Progenitor cell of endocrine pancreas (in vitro differentiated cells): Measurements from ENCODE around the gene NMT1. TPM values are rescaled to one million over a fixed set of nuclear protein-coding genes. Genes with fewer than 3 reads are reported as not detected.
A peak's percentile ranks its signal among the peaks of the same experiment; 100 is the strongest.

Source experiments
- DNase-seq: peaks from one replicate; pipeline ENCODE4 v3.0.0; 2021; ENCODE audit warnings: low spot score; ENCODE audit not compliant: unreplicated experiment
- H3K27ac Mint-ChIP-seq: 2 replicates; pipeline ENCODE4 v1.8.0; 2021; ENCODE audit warnings: mild to moderate bottlenecking, moderate library complexity, mixed read lengths
- H3K27me3 Mint-ChIP-seq: 2 replicates; pipeline ENCODE4 v1.8.0; 2021; ENCODE audit warnings: mixed read lengths
- H3K36me3 Mint-ChIP-seq: 2 replicates; pipeline ENCODE4 v1.8.0; 2022; ENCODE audit warnings: mixed read lengths; ENCODE audit not compliant: insufficient read depth
- H3K4me1 Mint-ChIP-seq: 2 replicates; pipeline ENCODE4 v1.8.0; 2021; ENCODE audit warnings: low read depth, mixed read lengths
- H3K4me3 Mint-ChIP-seq: 2 replicates; pipeline ENCODE4 v1.8.0; 2021; ENCODE audit warnings: low read depth, mild to moderate bottlenecking, moderate library complexity, mixed read lengths
- H3K9me3 Mint-ChIP-seq: 2 replicates; pipeline ENCODE4 v1.8.0; 2021; ENCODE audit warnings: low read depth, mixed read lengths
- total RNA-seq: library from RNA; stranded (reverse); gene quantifications from 2 replicates; pipeline ENCODE4 v1.2.1, GENCODE V29; 2021
- TF ChIP-seq, protein P1 (sequence below): fragments of 200-600 bp; sonication (generic); IDR thresholded peaks from one replicate; pipeline ENCODE4 v1.5.0; 2021; ENCODE audit warnings: antibody characterized with exemption, mild to moderate bottlenecking; ENCODE audit not compliant: unreplicated experiment

Gene NMT1
- total RNA-seq, 1 donor from 2014 or later, result 97.4 TPM

DNA sequence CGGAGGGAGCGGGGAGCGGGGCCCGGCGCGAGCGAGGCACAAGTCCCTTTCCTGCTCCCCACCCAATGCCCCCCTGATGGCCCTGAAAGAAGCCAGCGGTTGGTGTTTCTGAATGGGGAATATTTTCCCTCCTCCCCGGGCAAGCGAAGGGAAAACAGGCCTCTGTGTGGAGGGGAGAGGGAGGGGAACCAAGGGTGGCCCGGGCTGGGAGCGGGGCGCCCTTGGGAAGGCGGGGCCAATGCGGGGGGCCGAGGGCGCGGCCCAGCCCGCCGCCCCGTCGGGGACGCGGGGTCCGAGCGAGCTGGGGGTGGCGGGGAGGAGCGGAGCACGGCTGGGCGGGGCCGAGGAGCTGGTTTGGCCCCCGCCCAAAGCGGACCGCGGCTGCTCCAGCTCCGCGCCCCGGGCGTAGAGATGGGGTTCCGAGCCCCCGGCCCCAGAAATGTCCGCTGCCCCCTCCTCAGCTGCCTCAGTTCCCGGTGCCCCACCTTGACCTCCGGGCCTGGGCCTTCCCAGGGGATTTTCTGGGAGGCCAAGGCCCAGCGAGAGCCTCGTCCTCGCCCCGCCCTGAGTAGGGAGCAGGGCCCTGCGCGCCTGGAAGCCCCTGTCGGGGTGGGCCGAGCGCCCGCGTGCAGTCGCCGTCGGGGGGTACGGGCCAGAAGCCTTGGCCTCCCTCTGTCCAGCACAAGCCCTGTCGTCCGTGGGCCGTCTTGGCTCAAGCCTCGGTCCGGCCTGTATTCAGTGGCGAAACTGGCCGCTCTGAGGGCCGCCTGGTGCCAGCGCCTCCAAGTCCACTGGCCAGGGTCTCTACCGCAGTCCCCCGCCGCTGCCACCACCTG is 83.3 kb downstream of the NMT1 start:
- TF ChIP-seq, protein P1, sequence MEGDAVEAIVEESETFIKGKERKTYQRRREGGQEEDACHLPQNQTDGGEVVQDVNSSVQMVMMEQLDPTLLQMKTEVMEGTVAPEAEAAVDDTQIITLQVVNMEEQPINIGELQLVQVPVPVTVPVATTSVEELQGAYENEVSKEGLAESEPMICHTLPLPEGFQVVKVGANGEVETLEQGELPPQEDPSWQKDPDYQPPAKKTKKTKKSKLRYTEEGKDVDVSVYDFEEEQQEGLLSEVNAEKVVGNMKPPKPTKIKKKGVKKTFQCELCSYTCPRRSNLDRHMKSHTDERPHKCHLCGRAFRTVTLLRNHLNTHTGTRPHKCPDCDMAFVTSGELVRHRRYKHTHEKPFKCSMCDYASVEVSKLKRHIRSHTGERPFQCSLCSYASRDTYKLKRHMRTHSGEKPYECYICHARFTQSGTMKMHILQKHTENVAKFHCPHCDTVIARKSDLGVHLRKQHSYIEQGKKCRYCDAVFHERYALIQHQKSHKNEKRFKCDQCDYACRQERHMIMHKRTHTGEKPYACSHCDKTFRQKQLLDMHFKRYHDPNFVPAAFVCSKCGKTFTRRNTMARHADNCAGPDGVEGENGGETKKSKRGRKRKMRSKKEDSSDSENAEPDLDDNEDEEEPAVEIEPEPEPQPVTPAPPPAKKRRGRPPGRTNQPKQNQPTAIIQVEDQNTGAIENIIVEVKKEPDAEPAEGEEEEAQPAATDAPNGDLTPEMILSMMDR, result no peak
- Mint-ChIP-seq H3K9me3 (no peaks in the 10 kb centered on the region), H3K4me3 (peak overlapping the region; percentile 57), H3K27ac (peak overlapping the region; percentile 49), H3K27me3 (no peaks in the 10 kb centered on the region), H3K36me3 (peaks cover 3% of the 10 kb centered on the region), H3K4me1 (peaks cover 8% of the 10 kb centered on the region)
- no peak for DNase-seq

GRCh38 chr17:45145035-45145389 is 83.9 kb downstream of the NMT1 start:
- peaks cover 3% of the 10 kb centered on the region for H3K36me3 Mint-ChIP-seq
- no peaks in the 10 kb centered on the region for H3K27me3 Mint-ChIP-seq
- peaks cover 12% of the 10 kb centered on the region for H3K4me1 Mint-ChIP-seq
- TF ChIP-seq, protein P1, result no peak
- DNase-seq, result no peak
- peak overlapping the region; percentile 45 for H3K27ac Mint-ChIP-seq
- no peak overlapping the region for H3K4me3 Mint-ChIP-seq
- no peaks in the 10 kb centered on the region for H3K9me3 Mint-ChIP-seq

DNA sequence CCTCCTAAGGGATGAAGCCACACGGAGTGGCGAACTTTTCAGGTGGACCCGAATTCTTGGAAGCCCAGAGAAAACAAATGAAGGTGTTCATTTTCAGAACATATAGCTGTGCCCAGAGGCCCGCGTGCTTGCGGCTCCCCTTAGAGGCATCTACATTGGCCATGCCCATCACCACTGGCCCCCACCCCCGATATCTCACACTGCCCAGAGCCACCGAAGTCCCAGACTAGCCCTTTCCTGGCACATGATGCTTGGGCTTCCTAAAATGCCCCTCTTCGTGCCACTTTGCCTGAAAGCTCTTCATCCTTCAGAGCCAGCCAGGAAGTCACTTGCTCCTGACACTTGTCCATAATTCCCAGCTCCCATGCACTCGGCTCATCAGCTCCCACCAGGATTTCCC is 85.0 kb downstream of the NMT1 start:
- H3K36me3 Mint-ChIP-seq, result peaks cover under 1% of the 10 kb centered on the region
- TF ChIP-seq, protein P1, result no peak
- peak overlapping the region; percentile 100 for H3K27ac Mint-ChIP-seq

GRCh38 chr17:45146592-45146889 is 85.4 kb downstream of the NMT1 start:
- H3K9me3 Mint-ChIP-seq, result no peaks in the 10 kb centered on the region
- H3K4me3 Mint-ChIP-seq, result peak overlapping the region; percentile 99
- H3K27me3 Mint-ChIP-seq, result no peaks in the 10 kb centered on the region
- H3K27ac Mint-ChIP-seq, result peak overlapping the region; percentile 100
- H3K4me1 Mint-ChIP-seq, result peaks cover 23% of the 10 kb centered on the region
- no peak for DNase-seq
- TF ChIP-seq, protein P1, result no peak
- H3K36me3 Mint-ChIP-seq, result no peaks in the 10 kb centered on the region

More for the DNA sequence above, 85.0 kb downstream of the NMT1 start:
- H3K4me3 Mint-ChIP-seq, result peak overlapping the region; percentile 99
- no peak for DNase-seq
- no peaks in the 10 kb centered on the region for H3K27me3 Mint-ChIP-seq
- H3K4me1 Mint-ChIP-seq, result peaks cover 20% of the 10 kb centered on the region
- no peaks in the 10 kb centered on the region for H3K9me3 Mint-ChIP-seq

- H3K9me3 Mint-ChIP-seq, result no peaks in the 10 kb centered on the region
- peak overlapping the region; percentile 99 for H3K4me3 Mint-ChIP-seq
- H3K4me1 Mint-ChIP-seq, result peaks cover 26% of the 10 kb centered on the region
- H3K36me3 Mint-ChIP-seq, result no peaks in the 10 kb centered on the region
- H3K27me3 Mint-ChIP-seq, result no peaks in the 10 kb centered on the region
- H3K27ac Mint-ChIP-seq, result peak overlapping the region; percentile 100
- TF ChIP-seq, protein P1, result no peak
- no peak for DNase-seq
Measured at GRCh38 chr17:45146890-45147580, 85.9 kb downstream of the NMT1 start.
